Measurements from ENCODE around the gene ANAPC2.

The ANAPC2 gene

DNA sequence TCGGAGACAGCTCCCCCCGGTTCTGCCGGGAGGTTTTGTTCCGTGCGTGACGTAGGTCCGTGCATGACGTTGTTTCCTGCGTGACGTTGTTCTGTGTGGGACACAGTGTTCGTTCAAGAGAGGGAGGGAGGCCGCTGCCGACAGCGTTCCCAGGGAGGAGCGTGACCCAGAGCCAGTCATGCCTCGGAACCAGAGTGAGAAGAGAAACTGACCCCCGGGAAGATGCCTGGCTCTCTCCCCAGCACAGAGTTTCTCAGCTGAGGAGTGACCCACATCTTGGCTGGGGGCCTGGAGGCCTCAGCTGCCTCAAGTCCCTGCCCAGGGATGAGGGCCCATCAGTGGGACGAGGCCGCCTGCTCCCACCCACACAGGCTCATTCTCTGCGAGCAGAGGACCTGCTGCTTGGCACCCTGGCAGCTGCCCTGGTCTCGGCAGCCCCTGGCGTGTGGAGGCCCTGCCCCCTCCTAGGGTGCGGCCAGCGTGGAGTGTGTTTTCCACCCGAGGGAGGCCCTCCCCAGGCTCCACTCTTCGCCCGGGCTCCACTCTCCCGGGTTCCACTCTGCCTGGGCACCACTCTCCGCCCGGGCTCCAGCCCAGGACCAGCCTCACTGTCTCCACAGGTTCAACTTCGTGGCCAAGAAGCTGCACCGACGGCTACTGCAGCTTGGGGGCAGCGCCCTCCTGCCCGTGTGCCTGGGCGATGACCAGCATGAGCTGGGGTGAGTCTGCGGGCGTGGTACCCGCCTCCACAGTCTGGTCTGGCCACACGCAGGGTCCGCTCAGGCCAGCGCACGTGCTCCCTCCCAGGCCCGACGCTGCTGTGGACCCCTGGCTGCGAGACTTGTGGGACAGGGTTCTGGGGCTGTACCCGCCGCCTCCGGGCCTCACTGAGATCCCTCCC is 25.1 kb upstream of the ANAPC2 start:
- no peak for DNase-seq

DNA sequence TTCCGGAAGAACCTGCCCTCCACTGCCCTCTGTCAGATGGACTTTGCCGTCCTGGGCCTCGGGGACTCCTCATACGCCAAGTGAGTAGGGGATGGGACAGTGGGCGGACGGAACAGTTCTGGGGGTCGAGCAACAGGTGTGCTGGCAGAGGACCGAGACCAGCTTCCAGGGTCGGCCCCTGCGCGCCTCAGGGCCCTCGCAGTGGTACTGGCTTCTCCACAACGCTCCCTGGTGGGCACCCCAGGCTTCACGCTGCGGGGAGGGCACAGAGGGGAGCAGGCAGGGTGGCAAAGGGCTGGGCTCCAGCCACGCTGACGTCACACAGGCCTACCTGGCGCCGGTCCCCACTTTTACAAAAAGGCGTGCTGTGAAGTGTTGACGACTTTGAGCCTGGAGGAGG is 24.2 kb upstream of the ANAPC2 start:
- DNase-seq = no peak

DNA sequence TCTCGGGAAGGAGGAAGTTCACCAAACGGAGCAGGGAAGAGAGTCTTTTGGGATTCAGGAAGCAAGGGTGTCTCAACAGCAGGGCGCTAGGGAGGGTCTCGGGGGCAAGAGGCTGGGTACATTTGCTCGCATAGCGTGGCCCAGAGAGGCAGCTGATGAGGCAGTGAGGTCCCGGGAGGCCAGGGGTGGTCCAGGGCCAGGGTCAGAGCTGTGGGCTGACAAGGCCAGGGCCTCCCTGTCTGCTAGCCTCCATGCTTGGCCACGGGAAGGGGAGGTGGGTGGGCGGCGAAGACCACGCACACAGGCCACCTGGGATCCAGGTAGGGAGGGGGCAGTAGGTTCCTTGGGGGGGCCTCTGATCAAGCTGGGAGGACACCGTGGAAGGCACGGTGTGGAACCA is 23.2 kb upstream of the ANAPC2 start:
- DNase-seq = no peak

DNA sequence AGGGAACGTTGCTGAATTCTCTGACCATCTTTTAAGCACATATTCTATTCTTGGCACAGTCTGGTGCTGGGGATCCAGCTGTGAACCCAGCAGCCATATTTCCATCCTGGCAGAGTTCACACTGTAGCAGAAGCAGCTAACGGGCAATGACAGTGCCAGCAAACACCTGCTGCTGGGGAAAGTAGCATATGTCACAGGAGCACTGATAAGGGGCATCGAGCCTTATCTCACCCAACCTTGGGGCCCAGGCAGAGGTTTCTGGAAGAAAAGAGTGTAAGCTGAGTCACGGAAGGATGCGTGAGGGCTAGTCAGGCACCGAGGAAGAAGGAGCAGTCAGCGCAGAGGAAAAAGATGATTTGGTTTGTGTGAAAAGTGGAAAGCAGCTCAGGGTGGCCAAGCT is 18.2 kb upstream of the ANAPC2 start:
- no peak for DNase-seq

DNA sequence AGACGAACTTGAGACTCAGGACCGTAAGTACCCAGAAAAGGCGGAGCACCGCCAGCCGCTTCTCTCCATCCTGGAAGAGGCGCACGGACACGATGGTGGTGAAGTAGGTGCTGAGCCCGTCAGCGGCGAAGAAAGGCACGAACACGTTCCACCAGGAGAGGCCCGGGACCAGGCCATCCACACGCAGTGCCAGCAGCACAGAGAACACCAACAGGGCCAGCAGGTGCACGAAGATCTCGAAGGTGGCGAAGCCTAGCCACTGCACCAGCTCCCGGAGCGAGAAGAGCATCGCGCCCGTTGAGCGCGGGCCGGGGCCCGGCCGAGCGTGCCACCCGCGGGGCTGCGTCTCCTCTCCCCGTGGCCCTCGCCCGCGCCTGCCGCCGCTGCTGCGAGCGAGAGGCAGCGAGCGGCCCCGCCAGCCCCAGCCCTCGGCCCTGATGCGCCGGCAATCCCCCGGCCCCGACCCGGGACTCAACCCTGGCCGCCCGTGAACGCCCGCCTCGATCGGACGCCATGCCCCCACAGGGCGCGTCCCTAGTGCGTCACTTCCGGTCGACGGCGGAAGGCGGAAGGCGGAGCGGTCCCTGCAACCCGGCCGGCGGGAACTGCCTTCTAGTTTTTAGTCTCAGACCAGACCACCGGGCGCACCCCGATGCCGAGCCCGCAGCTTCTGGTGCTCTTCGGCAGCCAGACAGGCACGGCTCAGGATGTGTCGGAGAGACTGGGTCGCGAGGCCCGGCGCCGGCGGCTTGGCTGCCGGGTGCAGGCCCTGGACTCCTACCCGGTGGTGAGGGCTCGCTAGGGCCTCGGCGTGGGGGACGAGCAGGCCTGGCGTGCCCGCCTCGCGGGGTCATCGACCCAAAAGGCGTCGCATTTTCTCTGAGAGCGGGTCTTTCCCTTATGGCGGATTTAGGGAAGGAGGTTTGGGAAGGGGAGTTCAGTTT is 17.0 kb upstream of the ANAPC2 start, which contains the start of the genes NDOR1 and TMEM203:
TSS of gene NDOR1 (plus strand) at position 575 of the 944 bp plus-strand sequence. CDS start at position 653, 78 bp downstream.
TSS of gene TMEM203 (minus strand) at position 523 of the 944 bp plus-strand sequence. CDS start at position 289, 234 bp downstream.
- peak; percentile 89 for DNase-seq

DNA sequence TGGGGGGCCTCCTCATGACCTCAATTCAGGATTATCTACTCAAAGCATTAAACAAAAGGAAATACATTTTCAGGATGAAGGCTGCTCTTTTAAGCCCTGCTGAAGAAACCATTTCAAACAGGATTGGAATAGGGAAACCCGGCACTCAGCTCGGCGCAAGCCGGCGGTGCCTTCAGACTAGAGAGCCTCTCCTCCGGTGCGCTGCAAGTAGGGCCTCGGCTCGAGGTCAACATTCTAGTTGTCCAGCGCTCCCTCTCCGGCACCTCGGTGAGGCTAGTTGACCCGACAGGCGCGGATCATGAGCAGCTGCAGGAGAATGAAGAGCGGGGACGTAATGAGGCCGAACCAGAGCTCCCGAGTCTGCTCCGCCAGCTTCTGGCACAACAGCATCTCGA is 16.4 kb upstream of the ANAPC2 start:
- DNase-seq = no peak

DNA sequence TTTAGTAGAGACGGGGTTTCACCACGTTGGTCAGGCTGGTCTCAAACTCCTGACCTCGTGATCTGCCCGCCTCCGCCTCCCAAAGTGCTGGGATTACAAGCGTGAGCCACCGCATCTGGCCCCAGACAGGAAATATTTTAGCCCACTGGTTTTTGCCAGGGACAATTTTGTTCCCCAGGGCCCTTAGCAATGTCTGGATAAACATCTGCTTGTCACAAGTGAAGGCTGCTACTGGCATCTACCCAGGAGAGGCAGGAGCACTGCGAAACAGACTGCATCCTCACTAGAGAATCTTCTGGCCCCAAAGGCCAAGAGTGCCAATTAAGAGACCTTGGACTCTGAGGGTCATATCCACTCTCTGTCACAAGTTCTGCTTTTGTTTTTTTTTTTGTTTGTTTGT is 14.6 kb upstream of the ANAPC2 start:
- DNase-seq = no peak

DNA sequence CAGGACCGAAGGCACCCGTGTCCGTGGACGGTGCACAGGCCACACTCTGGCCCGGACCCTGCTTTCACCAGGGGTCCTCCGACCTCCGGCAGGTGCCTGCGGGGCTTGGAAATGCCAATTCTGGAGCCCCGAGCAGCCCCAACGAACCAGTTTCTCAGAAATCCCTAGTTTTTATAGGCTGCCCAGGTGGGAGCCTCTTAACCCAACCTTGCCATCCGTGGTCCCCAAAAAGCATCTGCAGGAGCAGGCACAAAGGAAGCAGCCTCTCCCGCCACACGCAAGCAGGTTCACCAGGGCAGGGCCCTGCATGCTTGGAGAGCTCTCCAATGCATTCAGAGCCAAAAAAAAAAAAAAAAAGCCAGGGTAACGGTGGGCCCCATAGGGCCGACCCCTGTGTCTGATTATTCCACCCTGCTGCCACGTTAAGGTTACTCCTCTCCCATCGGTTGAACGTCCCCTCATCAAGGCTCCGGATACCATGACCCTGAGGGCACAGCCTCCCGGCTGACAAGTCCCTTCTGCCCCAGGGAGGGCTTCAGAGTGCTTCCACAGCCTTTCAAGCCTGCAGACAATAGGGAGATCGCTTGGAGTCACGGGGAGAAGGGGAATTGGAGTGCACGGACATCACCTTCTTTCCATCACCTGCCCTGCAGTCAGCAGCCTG is 13.0 kb upstream of the ANAPC2 start:
- DNase-seq = no peak

DNA sequence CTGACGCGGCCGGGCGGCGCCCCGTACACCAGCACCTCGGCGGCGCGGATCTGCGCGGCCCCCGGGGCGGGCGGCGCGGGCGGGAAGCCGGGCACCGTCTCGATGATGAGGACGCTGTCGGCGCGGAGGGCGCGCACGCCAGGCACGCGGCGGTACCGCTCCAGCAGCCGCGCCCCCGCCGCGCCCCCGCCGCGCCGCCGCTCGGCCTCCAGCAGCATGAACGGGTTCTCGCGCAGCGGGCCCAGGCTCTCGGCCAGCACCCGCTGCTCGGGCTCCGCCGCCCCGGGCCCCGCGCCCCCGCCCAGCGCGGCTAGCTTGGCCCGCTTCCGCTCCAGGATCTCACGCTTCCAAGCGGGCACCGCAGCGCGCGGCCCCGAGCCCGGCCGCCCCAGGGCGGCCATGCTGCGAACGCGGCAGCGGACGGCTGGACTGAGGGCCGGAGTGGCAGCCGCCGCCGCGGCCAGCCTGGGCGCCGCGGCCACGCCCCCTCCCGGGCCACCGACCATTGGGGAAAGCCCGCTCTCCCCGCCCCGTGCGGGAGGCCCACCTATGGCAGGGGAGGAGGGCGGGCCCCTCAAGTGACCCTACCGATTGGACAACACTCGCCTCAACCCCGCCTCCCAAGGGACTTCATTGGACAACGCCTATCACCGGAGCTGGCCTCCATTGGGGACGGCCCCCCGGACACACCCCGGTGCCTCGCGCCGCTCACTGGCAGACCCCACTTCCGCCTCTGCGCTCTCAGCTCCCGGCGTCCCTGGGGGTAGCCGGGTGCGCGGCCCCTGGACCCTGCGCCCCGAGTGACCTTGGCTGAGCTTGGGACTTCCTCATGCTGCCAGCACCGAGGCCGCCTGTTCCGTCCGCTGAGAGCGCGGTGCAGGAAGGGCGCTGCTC is 12.2 kb upstream of the ANAPC2 start, which contains the start of gene TPRN:
TSS of gene TPRN (minus strand) at position 431 of the 894 bp plus-strand sequence. CDS start at position 401, 30 bp downstream.
- DNase-seq = peak; percentile 97

DNA sequence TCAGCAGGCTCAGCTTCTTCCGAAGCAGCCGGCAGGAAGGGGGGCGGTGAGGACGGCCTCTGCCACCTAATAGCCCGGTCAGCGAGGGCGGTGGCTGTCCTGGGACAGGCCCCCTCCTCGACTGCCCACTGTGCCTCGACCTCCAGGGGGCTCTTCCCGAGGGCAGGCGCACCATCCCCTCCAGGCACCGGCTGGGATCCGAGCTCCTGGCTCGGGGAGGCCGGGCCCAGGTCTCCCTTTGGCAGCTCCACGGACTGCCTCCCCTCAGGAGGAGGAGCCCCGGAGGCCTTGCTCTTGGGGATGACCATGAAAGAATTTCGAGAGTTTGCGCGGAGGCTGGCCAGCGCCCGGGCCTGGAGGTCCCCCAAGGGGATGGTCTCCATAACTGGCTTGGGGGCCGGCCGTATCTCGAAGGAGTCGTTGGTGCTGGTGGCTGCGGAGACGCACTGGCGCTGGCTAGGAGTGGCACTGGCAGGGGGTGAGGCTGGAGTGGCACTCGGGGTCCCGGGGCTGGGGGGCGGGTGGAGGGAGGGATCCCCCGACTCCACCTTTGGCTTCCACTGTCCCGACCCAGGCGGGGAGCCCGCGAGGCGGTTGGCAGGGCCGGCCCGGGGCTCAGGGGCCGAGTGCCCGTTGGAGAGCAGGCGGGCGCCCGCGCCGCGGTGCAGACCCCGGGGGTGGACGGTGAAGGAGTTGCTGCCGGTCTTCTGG is 11.2 kb upstream of the ANAPC2 start:
- no peak for DNase-seq

DNA sequence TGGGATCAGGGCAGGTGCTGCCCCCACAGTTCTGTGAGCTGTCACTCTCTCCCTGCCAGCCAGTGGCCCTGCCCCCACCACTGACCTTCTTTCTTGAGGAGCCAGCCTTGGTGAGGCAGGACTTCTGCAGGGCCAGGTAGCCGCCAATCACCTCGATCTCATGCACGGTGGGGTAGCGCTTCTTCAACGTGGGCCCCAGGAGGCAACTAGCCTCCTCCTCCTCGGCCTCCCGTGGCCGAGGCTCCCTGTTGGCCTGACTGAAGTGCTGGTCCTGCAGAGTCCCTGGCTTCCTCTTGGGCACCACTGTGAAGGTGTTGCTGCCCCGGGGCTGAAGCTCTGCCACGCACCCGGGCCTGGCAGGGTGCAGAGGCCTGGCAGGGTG is 10.5 kb upstream of the ANAPC2 start:
- DNase-seq = no peak

DNA sequence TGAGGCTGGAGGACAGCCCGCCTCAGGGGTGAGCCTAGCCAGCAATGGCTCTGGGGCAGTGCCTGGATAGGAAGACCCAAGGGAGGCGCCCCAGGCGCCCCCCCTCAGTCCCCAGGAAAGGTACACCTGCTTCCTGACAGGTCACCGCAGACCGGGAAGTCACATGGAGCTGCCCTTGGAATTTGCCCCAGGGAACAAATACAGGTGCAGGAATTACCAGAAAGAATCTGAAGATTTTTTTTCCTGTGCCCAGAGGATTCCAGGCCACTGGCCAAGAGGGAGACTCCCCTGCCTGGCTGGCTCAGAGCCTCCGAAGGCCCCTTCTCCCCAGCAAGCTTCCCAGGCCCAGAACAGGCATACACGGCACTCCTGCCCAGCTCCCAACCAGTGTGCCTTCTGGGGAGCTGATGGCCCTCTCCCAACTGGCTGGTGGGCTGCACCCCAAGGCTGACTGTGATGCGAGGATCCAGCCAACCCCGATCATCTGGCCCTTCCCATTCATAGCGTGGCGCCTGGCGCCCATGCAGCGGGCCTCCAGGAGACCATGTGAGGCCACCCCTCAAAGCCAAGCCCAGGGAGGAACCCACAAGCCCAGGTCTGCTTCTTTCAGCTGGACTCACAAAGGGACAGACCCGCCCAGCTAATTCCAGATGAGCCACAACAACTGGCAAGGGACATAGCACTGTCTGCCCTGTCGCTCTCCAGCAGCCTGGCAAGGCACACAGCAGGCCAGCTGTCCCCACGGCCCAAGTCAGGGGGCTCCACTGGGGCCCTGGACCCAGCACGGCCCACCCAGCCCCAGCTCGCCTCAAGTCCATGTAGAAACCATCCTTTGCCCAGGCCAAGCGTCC is 9.9 kb upstream of the ANAPC2 start:
- DNase-seq = no peak

DNA sequence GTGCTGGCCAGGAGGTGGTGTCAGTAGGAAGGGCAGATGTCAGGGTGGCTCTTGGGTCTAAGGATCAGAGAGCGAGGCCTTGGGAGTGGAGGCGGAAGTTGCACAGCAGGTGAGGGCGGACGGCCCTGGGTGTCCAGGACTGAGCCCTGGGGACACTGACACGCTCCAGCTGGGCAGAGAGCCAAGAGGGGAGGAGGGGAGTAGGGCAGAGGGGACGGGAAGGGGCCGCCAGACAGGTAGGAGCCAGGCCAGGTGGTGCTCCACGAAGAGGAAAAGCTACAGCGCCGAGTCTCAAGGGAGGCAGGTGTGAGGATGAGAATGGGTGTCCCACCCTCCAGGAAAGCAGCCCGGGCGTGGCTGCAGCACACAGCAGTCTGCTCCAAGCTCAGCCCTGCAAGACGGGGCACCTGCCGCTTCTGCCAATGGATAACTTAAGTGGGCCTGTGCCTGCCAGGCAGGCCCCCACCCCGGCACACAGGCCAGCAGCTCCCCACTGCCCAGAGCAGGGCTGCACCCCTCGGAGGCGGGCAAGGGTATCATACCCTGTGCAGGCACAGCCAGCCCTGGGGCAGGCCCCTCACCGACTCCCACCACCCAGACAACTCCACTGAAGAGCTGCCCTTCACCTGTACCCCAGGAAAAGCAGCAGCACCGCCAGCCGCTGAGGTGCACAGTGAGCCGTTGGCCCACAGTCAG is 7.3 kb upstream of the ANAPC2 start:
- no peak for DNase-seq

DNA sequence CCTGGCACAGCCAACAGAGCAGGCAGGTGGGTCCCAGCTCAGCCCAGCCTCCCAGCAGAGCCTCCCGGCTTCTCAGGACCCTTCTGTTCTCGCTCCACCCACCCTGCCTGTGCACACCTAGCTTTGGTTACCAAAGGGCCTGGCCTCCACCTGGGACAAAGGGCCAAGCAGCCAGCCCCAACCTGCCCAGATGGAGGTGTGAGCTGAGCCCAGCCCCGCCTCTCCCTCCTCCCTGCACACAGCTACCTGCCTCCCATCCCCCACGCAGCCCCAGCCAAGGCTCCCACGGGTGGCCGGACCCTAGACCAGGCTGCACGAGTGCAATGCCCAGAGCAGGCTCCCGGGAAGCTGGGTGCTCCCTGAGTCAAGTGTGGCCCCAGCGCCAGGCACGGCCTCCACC is 6.5 kb upstream of the ANAPC2 start:
- DNase-seq = no peak

DNA sequence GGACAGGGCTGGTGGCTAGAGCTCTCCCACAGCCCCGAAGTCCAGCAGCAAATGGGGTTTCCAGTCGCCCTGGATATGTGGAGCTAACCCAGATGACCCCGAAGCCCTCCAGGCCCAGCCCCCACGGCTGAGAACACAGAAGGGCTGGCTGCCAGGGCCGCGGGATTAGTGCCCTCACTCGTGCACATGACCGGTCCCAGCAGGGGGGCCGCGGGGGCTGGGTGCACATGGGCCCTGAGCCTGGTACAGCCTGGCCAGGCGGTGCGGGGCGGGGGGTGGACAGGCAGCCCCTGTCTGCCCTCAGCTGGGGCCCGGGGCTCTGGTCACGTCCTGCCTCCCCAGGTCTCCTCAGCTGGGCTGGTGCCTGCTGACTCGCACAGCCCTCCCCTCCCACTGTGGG is 6.0 kb upstream of the ANAPC2 start:
- no peak for DNase-seq

DNA sequence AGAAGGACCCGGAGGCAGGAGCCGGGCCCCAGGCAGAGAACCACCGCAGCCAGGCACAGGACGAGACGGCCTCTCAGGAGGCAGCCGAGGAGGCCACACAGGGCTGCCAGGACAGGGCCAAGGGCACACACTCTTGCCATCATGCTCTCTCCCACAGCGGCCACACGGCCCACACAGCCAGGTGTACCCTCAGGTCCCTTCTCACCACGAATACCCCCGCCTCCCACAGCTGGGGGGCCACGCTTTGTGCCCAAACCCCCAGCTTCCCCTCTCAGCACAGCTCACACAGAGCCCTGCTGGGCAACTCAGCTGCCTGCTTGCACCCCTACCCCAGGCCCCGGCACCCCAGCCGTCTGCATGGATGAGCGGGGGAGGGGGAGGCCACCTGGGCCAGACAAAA is 5.4 kb upstream of the ANAPC2 start:
- DNase-seq = no peak

DNA sequence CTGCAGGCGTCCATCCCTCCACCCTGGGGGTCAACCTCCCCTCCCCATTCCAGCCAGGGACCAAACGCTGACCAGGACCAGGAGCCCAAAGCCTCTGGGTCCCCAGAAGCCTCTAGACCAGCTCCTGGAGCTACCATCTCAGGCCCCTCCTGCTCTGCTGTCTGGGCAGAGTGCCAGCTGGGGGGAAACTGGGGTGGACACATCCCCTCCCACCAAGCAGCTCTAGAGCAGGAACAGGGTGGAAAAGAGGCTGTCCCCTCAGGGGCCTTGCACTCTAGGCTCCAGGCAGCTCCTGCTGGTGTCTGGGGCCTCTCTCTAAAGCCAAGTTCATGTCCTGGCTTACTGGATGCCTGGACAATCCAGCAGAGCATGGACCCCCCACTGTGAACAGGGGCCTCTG is 4.5 kb upstream of the ANAPC2 start:
- DNase-seq = no peak

DNA sequence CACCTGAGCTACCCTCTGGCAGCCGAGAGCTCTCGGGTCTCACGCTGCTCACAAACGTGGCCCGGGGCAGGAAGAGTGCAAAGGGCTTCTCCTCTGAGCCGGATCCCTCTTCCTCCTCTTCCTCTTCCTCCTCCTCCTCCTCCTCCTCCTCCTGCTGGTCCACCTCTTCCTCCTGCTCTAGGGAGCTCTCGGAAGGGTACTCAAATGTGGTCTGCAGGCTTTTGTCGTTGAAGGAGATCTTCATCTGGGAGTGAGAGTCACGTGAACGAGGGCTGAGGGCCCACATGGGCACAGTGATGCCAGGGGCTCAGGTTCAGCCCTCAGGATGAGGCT is 4.1 kb upstream of the ANAPC2 start:
- no peak for DNase-seq

DNA sequence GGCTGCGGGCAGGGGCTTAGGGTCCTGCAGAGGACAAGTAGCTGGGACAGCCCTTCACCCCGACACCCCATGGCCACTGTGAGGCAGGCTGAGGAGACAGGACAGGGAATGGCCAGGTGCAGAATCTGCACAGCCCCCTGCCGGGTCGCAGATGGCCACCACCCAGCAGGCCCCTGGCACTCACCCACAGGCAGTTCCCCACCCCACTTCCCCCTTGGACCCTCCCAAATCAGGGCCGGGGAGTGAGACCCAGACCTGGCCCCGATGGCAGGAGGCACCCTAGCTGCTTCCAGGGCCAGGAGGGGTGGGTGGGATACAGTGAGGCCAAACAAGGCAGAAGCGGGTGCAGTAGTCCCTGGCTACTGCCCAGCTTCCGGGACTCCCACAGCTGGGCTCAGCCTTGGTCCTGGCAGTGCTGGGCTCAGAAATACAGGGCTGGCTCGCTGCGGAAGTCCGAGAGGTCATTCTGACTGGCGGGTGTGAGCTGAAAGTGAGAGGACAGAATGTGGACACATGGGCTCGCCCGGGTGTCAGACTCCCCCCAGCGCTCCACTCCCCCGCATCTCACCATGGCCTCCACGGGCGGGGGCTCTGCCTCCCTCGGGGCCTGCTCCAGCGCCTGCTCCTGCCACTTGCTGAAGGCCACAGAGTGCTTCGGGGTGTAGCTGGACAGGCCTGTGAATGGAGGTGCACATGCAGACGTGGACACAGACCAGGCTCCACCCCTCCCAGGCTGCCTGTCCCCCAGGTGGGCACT is 3.5 kb upstream of the ANAPC2 start:
- no peak for DNase-seq
